GM13976 (cell line): ENCODE measurements around the gene DNAH8.

ENCODE experiments used
- DNase-seq: peaks from one replicate; pipeline ENCODE4 v3.0.0; 2012; ENCODE audit warnings: low spot score
- CTCF ChIP-seq: IDR thresholded peaks from 2 replicates; pipeline ENCODE4 v1.5.1; 2012; ENCODE audit warnings: borderline replicate concordance, mild to moderate bottlenecking; ENCODE audit not compliant: insufficient read depth; ENCODE audit errors: extremely low read depth, missing control alignments, control extremely low read depth
- in situ Hi-C: fragments of 300-500 bp; cut with MboI; formaldehyde crosslinking; loops from one replicate; pipeline ENCODE4 v1.12.0; 2022; ENCODE audit warnings: low sequenced_read_pairs, mixed read lengths, inconsistent platforms; ENCODE audit not compliant: unreplicated experiment

Gene DNAH8

GRCh38 chr6:38933426-38933825 lies 218.3 kb downstream of the DNAH8 start:
- no peak for TF ChIP-seq CTCF
- no peak for DNase-seq
- in situ Hi-C loops = no loop called here

- no peak for DNase-seq
Observed at GRCh38 chr6:38935051-38935450, 219.9 kb downstream of the DNAH8 start.

GRCh38 chr6:38937839-38938613 lies 222.9 kb downstream of the DNAH8 start:
- no peak for DNase-seq
- in situ Hi-C loops = no loop called here

More at GRCh38 chr6:38935051-38935450, 219.9 kb downstream of the DNAH8 start:
- no peak for TF ChIP-seq CTCF
- in situ Hi-C loops = no loop called here

GRCh38 chr6:38938741-38939140 lies 223.6 kb downstream of the DNAH8 start:
- DNase-seq = no peak
- no peak for TF ChIP-seq CTCF
- in situ Hi-C loops = no loop called here

More at GRCh38 chr6:38937839-38938613, 222.9 kb downstream of the DNAH8 start:
- no peak for TF ChIP-seq CTCF

- no peak for TF ChIP-seq CTCF
- in situ Hi-C loops = no loop called here
- no peak for DNase-seq
Observed at GRCh38 chr6:38942442-38942841, 227.3 kb downstream of the DNAH8 start.

- no peak for TF ChIP-seq CTCF
- no peak for DNase-seq
- in situ Hi-C loops = no loop called here
Observed at GRCh38 chr6:38942965-38943364, 227.9 kb downstream of the DNAH8 start.
